ENCODE data around the gene SLC66A3.

The SLC66A3 gene

DNA sequence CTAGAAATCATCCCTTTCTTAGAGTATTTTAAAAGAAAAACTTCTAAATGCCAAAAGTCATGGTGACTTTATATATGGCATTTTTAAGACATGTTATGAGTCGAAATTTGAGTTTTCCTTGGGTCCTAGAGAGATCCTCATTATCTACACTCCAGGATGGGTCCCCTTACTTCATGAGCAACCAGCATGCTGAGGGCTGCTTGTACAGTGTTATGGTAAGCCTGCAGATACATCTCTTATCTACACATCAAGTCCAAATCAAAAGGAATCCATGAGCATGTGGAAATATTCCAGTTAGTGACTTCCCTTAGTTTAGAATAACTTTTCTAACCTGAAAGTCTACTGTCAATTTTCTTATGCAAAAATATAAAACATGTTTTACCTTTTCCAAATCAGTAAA lies 58.7 kb downstream of the SLC66A3 start:
- DNase-seq (ENCODE audit: low read depth in 2 of 2): no peak

DNA sequence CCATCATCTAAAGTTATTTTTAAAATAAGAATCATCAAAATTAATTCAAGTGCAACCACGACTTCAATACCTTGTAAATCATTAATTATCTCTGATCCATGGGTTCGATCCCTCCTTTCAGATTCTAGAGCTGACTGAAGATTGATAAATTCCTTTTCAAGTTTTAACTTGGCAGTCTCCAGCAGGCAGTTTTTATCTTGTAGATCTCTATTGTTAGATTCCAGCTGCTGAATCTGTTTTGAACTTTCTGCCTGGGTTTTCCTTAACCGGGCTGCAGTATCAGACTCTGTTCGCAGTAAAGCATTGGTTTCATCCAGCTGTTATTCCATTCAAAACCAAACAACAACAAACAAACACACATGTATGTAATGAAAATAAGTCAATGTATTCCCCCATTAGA lies 59.5 kb downstream of the SLC66A3 start:
- no peak for DNase-seq (ENCODE audit: low read depth in 2 of 2)

DNA sequence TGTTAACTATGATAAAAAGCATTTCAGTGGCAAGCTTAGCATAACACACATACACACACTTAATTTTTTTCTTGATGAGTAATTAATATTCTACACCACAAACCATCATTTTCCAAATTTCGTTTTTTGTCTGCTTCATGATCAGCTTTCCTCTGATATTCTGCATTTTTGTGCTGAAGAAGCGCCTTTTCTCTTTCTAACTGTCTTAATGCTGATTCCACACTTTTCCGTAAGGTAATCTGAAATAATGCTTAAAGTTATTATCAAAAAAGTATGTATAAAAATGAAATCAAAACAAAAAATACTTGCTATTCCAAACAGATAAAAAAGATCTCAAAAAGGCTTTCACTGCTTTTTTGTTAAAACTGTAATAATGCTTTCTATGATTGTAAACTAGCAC lies 60.1 kb downstream of the SLC66A3 start:
- no peak for DNase-seq (ENCODE audit: low read depth in 2 of 2)

DNA sequence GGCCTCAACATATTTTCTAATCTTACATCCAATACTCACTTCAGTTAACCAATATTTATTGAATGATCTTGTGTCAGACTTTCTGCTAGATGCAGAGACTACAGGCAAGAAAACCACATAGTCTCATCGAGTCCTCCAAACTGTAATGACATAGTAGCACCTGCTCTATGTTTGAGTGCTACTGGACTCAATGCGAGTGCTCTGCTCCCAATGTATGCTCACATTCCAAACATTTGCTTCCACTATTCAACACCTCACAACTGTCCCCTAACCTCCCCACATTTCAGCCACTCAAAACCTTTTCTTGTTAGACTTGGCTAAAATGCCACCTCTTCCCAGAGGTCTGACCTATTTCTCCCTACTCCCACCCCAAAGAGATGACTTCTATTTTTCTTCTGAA lies 65.2 kb downstream of the SLC66A3 start:
- DNase-seq (ENCODE audit: low read depth in 2 of 2): no peak

DNA sequence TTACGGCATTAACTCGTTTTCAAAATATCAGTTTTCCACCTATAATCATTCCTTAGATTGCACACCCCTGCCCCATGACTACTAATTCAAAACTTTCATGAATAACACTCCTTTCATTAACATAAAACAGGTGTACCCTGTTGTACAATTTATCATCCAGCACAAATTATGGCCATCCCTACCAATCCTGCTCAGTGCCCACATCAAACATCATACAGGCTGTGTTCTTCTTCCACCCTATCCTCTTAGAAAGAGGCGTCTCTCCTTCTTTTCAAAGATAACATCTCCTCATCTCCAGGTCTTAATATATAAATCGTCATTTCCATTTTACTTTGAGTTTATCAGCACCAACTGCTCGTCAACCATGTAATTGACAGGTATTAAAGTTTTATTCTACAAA lies 67.6 kb downstream of the SLC66A3 start:
- DNase-seq (ENCODE audit: low read depth in 2 of 2): no peak

DNA sequence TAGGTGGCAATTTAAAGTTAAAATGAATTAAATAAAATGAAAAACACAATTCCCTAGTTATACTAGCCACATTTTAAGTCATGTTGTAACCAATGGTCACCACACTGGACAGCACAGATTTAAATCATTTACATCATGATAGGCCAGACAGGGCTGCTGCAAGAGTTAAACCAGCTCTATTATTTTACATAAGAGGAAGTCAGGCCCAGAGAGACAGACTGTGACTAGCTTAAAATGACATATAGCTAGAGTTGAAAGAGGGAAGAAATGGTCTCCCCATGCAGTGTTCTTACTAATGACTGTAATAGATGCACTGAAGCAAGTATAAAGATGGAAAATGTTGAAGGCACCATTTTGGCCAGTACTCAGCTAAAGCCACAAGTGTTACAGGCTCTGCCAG lies 69.6 kb downstream of the SLC66A3 start:
- no peak for DNase-seq (ENCODE audit: low read depth in 2 of 2)

DNA sequence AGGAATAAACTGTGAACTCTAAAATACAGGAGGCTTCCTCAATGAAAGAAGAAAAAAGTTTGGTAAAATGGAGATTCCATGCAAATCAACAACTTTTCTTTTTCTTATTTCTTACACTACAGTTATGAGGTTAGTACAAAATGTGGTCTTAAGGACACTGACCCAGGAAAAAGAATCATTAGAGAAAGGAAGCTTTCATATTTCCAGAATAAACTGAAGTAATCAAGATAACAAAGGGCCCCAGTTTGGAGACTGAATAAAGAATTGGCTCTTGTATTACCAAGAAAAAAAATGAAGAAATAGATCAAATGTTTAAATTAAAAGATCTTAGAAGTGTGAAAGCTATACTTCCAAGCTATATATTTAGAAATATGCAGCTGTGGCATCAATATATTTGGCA lies 72.3 kb downstream of the SLC66A3 start:
- DNase-seq (ENCODE audit: low read depth in 2 of 2): no peak
